SHP77 treated with DMSO at 0.1 percent for 48 hours (cell line): ENCODE measurements around the gene EIF4A3.

Experiments used
- DNase-seq: peaks from one replicate; lab custom pipeline; 2025; lab: John Stamatoyannopoulos, UW

Gene EIF4A3

DNA sequence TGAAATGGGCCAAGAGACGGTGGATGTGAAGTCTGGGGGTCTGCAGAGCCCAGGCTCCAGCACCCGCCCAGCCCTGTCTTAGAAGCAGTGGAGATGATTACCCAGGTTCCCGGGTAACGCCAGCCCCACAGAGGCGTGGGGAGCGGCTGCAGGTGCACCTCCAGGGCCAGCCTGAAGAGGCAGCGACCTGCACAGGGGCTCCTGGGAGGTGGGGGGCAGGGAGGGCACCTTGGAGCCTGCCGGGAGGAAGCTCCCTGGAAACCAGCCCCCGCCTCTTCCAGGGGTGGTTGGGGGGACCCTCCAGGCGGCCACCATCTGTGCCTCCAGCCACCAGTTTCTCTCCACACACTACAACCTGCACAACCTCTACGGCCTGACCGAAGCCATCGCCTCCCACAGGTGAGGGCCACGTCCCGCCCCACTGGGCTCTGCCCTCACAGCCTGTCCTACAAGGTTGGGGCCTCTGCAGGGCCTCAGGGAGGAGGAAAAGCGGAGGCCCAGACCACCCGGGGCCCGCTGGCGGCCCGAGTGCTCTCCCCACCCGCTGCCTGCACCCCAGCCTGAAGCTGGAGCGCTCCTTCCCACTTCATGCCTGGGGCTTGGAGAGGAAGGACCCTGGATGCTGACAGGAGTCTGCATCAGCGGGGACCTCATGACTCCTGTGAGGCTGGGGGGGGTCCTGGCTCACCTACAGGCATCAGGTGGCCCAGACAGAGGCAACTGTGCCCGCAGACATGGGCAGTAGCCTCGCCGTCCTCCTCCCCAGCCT is 35.0 kb downstream of the EIF4A3 start:
- DNase-seq: no peak

DNA sequence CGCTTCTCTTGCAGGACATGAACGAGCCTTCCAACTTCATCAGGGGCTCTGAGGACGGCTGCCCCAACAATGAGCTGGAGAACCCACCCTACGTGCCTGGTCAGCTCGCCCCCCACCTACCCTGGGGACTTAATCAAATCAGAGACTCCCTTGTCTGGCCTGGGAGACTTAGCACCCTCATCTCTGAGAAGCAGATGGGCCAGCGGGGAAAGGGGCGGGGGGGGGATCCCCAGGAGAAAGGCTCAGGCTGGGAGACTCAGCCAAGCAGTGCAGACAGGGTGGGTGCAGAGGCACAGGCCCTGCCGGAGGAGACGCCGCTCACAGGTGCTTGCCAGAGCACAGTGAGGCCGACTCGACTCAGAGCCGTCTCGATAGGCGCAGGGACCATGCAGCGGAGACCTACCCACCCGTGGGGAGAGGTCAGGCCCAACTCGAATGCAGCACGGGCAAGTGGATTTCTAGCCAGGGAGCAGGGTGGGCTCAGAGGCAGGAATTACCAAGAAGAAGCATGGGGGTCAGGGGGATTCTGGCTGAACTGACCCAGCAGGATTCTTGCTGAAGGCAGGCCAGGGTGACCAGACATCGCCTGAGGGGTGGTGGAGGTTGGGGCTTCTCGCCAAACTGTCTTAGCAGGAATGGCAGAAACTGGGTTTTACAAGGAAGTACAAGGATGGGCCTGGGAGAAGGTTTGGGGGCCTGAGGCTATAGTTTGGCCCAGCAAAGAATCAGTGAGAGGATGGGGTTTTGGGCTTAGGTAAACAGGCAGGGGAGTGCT is 35.8 kb downstream of the EIF4A3 start:
- no peak for DNase-seq

DNA sequence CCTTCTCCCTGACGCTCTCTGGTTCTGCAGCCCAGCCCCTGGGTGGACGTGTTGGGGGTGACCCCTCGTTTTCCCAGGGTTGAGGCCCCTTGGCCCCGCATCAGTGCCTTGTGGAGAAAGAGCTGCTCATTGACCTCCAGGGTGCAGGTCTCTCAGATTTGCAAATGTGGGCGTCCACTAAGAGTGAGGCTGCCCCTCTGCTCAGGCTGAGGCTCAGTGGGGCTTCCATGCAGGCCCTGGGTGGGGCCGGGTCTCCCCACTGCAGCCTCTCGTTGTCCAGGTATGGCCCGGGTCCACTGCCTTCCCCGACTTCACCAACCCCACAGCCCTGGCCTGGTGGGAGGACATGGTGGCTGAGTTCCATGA is 36.5 kb downstream of the EIF4A3 start:
- no peak for DNase-seq

DNA sequence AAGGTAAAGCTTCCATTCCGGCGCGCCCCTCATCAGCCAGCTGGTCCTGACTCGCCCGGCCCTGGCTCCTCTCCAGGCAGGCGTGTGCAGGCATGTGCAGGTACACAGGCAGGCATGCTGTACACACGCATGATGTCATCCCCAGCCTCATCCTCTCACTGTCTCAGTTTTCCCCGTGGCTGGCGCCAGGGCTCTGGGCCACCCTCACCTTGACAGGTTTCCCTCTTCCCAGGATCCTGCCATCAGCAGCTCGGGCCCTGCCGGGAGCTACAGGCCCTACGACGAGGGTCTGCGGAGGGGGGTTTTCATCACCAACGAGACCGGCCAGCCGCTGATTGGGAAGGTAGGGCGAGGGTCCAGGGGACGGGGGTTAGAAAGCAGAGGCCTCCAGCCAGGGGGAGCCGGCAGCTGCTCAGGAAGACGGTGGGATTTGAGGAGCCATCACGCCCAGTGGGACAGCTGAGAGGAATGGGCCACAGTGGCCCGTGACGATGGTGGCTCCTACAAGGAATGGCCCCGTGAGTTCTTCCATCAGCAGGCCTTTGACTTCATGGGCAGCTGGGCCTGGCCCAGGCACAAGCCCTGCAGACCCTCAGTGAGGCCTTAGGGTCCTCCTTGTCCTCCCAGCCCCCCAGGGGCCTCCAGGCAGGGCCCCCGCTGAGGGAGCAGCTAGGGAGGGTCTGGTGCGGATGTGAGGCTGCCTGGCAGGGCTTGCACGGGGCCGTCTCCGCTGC is 37.0 kb downstream of the EIF4A3 start:
- DNase-seq: peak; percentile 14

DNA sequence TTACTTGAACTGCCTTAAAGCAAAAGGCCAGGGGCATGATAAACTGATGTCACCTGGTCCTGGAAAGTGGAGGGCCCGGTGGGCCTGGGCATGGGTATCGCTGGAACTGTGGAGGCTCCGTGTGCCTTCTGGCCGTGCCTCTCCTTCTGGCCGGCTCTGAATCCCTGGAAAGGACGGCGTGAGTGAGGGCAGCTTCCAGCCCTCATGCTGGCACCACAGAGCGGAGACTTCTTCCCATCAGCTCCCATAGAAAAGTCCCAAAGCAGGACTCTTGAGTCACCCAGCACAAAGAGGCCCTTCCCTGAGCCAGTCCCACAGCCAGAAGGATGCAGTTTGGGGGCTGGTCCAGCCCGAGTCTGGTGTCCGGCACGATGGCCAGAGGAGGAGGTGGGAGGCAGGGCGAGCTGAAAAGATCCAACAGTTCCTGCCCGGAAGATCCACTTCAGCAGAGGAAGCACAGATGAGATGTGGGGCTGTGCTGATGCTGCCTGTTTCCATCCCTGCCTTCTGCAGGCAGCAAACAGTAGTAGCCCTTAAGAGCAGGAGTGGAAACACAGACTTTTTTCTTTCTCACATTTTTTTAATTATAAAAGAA is 37.8 kb downstream of the EIF4A3 start:
- DNase-seq: no peak

DNA sequence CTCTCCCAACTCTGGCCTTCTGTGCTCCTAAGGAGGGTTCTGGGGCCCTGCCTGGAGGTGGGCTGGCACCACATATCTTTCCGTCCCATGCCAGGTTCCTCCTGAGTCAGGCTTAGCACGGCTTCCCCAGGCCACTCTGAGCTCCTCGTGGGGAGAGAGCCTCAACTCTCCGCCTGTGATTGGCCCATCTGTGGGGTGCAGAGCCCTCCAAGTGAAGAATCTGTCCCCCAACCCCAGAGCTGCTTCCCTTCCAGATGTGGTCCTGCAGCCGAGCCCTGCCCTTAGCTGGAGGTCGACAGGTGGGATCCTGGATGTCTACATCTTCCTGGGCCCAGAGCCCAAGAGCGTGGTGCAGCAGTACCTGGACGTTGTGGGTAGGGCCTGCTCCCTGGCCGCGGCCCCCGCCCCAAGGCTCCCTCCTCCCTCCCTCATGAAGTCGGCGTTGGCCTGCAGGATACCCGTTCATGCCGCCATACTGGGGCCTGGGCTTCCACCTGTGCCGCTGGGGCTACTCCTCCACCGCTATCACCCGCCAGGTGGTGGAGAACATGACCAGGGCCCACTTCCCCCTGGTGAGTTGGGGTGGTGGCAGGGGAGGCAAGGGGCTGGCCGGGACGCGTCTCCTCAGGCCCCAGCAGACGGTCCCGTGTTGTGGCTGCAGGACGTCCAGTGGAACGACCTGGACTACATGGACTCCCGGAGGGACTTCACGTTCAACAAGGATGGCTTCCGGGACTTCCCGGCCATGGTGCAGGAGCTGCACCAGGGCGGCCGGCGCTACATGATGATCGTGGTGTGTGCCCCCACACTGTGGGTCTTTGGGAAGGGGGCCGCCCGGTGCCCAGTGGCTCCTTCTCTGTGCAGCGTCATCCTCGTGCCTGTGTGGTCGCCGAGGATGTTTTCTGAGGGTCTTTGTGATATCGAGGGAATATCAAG is 38.6 kb downstream of the EIF4A3 start:
- no peak for DNase-seq

DNA sequence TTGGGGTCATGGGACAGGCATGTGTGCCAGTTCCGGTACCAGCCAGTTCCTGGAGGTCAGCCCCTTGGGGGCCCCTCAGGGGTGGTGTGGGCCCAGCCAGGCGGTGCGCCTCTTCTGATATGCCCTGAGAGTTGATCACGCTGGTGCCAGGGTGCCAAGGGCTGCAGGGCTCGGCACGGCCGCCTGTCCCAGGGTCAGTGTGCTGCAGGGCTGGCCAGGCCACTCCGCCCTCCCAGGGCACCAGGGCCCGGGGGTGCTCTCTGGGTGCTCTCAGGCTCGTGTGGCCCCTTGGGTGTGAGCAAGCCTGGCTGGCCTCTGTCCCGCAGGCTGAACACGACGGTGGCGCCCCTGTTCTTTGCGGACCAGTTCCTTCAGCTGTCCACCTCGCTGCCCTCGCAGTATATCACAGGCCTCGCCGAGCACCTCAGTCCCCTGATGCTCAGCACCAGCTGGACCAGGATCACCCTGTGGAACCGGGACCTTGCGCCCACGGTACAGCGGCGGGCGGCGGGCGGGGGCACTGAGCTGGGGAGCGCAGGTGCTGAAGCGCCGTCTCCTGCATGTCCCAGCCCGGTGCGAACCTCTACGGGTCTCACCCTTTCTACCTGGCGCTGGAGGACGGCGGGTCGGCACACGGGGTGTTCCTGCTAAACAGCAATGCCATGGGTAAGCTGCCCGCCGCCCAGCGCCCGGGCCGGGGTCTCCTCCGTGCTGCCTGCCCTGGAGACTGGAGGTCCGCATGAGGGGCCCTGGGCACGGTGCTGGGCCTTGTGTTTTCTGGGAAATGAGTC is 39.5 kb downstream of the EIF4A3 start:
- no peak for DNase-seq

DNA sequence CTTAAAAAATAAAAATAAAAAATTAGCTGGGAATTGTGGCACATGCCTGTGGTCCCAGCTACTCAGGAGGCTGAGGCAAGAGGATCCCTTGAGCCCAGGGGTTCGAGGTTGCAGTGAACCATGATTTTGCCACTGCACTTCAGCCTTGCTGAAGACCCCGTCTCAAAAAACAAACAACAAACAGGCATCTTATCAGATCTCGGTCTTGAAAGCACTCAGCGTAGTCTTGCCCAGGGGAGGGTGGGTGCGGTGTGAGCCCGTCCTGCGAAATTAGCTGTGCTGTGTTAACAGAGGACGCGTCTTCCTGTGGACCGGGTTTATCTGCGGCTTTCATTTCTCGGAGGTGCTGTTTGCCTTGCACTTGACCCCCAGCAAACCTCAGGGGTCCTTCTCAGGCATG is 40.2 kb downstream of the EIF4A3 start:
- no peak for DNase-seq

DNA sequence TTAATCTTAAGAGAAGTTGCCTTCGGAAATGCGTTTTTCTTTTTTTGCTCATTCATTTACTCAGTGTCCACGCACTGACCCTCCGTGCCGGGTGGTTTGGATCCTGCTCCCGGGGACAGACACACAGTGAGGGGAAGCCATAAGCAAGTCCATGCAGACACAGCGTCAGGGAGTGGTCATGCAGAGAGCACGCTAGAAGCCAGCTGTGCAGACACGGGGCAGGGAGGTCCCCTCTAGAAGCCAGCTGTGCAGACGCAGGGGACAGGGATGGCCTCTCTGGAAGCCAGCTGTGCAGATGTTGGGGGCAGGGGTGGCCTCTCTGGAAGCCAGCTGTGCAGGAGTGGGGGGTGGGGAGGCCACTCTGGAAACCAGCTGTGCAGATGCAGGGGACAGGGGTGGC is 40.8 kb downstream of the EIF4A3 start:
- no peak for DNase-seq

DNA sequence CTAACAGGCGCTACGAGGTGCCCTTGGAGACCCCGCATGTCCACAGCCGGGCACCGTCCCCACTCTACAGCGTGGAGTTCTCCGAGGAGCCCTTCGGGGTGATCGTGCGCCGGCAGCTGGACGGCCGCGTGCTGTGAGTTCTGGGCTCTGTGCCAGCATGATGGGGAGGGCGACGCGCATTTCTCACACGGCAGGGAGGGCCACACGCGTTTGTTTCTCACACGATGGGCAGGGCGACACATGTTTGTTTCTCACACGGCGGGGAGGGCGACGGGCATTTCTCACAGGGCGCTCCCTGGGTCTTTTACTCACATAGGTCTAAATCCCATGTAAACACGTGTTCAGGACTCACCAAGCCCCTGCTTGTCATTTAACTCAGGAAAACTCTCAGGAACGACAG is 41.2 kb downstream of the EIF4A3 start:
- DNase-seq: peak; percentile 34

DNA sequence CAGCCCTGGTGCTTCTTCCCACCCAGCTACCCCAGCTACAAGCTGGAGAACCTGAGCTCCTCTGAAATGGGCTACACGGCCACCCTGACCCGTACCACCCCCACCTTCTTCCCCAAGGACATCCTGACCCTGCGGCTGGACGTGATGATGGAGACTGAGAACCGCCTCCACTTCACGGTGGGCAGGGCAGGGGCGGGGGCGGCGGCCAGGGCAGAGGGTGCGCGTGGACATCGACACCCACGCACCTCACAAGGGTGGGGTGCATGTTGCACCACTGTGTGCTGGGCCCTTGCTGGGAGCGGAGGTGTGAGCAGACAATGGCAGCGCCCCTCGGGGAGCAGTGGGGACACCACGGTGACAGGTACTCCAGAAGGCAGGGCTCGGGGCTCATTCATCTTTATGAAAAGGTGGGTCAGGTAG is 42.0 kb downstream of the EIF4A3 start:
- no peak for DNase-seq

DNA sequence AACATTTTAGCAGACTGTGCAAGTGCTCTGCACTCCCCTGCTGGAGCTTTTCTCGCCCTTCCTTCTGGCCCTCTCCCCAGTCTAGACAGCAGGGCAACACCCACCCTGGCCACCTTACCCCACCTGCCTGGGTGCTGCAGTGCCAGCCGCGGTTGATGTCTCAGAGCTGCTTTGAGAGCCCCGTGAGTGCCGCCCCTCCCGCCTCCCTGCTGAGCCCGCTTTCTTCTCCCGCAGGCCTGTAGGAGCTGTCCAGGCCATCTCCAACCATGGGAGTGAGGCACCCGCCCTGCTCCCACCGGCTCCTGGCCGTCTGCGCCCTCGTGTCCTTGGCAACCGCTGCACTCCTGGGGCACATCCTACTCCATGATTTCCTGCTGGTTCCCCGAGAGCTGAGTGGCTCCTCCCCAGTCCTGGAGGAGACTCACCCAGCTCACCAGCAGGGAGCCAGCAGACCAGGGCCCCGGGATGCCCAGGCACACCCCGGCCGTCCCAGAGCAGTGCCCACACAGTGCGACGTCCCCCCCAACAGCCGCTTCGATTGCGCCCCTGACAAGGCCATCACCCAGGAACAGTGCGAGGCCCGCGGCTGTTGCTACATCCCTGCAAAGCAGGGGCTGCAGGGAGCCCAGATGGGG is 42.5 kb downstream of the EIF4A3 start:
- no peak for DNase-seq

DNA sequence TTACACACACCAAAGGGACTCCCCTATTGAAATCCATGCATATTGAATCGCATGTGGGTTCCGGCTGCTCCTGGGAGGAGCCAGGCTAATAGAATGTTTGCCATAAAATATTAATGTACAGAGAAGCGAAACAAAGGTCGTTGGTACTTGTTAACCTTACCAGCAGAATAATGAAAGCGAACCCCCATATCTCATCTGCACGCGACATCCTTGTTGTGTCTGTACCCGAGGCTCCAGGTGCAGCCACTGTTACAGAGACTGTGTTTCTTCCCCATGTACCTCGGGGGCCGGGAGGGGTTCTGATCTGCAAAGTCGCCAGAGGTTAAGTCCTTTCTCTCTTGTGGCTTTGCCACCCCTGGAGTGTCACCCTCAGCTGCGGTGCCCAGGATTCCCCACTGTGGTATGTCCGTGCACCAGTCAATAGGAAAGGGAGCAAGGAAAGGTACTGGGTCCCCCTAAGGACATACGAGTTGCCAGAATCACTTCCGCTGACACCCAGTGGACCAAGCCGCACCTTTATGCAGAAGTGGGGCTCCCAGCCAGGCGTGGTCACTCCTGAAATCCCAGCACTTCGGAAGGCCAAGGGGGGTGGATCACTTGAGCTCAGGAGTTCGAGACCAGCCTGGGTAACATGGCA is 43.4 kb downstream of the EIF4A3 start:
- DNase-seq: no peak

DNA sequence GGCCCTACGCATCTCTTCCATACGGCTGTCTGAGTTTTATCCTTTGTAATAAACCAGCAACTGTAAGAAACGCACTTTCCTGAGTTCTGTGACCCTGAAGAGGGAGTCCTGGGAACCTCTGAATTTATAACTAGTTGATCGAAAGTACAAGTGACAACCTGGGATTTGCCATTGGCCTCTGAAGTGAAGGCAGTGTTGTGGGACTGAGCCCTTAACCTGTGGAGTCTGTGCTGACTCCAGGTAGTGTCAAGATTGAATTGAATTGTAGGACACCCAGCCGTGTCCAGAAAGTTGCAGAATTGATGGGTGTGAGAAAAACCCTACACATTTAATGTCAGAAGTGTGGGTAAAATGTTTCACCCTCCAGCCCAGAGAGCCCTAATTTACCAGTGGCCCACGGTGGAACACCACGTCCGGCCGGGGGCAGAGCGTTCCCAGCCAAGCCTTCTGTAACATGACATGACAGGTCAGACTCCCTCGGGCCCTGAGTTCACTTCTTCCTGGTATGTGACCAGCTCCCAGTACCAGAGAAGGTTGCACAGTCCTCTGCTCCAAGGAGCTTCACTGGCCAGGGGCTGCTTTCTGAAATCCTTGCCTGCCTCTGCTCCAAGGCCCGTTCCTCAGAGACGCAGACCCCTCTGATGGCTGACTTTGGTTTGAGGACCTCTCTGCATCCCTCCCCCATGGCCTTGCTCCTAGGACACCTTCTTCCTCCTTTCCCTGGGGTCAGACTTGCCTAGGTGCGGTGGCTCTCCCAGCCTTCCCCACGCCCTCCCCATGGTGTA is 44.1 kb downstream of the EIF4A3 start:
- no peak for DNase-seq

DNA sequence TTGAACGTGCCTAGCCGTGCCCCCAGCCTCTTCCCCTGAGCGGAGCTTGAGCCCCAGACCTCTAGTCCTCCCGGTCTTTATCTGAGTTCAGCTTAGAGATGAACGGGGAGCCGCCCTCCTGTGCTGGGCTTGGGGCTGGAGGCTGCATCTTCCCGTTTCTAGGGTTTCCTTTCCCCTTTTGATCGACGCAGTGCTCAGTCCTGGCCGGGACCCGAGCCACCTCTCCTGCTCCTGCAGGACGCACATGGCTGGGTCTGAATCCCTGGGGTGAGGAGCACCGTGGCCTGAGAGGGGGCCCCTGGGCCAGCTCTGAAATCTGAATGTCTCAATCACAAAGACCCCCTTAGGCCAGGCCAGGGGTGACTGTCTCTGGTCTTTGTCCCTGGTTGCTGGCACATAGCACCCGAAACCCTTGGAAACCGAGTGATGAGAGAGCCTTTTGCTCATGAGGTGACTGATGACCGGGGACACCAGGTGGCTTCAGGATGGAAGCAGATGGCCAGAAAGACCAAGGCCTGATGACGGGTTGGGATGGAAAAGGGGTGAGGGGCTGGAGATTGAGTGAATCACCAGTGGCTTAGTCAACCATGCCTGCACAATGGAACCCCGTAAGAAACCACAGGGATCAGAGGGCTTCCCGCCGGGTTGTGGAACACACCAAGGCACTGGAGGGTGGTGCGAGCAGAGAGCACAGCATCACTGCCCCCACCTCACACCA is 44.8 kb downstream of the EIF4A3 start:
- DNase-seq: peak; percentile 38

DNA sequence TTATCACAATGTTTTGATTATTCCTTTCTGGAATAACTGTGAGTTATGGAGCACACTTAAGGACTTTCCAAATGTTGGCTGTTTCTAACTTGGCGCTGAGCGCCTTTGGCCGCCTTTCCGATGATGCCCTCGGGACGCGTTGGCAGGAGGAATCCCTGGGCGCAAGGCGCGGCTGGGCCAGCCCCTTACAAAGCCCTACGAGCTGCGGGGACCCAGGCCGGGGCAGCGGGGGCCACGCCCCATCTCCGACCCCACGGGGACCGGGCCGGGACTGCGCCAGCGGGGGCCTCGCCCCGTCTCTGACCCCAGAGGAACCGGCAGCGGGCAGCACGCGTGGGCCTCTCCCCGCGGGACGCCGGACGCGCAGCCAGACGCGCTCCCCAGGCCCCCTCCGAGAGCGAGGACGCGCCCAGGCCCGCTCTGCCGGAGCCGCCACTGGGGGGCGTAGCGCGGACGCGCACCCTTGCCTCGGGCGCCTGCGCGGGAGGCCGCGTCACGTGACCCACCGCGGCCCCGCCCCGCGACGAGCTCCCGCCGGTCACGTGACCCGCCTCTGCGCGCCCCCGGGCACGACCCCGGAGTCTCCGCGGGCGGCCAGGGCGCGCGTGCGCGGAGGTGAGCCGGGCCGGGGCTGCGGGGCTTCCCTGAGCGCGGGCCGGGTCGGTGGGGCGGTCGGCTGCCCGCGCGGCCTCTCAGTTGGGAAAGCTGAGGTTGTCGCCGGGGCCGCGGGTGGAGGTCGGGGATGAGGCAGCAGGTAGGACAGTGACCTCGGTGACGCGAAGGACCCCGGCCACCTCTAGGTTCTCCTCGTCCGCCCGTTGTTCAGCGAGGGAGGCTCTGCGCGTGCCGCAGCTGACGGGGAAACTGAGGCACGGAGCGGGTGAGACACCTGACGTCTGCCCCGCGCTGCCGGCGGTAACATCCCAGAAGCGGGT is 45.6 kb downstream of the EIF4A3 start, which contains the start of gene GAA:
Gene GAA, plus strand, starts transcription at position 571 of the 935 bp plus-strand sequence. CDS start 3,006 bp downstream, outside the sequence.
- peak; percentile 54 for DNase-seq

DNA sequence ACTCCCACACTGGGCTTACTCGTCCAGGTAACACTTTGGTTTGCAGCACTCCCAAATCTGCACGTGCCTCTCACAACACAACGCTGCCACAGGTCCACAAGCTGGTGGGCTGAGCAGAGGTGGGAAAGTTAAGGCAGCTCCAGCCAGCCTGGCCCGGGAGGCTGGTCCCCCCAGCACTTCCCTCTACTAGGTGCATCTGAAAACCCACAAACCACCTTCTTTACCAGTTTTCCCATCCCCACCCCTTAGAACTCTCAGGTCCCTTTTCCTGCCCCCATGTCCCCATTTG is 46.9 kb downstream of the EIF4A3 start:
- DNase-seq: no peak
